ENCODE results near the gene CSNK2B.

DNA sequence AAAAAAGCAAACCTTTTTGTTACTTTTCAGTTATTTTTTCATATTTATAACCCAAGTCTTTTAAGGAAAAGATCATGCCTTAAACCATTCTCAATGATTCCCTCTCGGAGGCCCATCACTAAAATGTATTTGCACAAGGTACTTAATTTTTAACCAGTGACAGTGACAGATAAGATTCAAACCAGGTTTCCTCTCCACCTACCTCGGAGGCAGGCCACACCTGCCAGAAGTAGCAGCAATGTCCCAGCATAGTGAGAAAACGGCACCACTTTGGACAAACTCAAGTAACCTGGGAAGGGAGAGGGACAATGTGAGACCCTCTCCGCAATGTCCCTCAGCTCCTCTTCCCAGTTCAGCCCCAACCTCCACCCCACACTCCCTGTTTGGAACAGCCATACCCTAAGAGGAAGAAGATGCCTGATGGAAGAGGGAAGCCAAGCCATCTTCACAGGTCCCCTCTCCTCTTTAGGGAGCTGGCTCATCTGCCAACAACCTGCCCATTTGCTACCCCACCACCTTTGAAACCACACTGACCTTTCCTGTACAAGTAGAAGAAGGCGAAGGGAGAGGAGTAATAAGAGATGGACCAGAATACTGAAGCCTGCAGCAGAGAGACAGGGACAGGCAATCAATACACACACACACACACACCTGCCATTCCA lies 35.0 kb downstream of the CSNK2B start:
- TF ChIP-seq FOXA3 (CRISPR knock-in tag; conservative IDR thresholded peaks at IDR 0.05 in 1 of 2, IDR thresholded peaks at IDR 0.05 in 1 of 2) (no peak), CTBP1 (IDR thresholded peaks at IDR 0.05; ENCODE audit: borderline replicate concordance) (no peak), ZNF184 (CRISPR knock-in tag; IDR thresholded peaks at IDR 0.05) (no peak)
